ENCODE data around the gene LRRC4C. TPM values are rescaled to one million over a fixed set of nuclear protein-coding genes. Genes with fewer than 3 reads are reported as not detected.

The LRRC4C gene
- total RNA-seq, 1 experiment from 2014 or later: not detected

DNA sequence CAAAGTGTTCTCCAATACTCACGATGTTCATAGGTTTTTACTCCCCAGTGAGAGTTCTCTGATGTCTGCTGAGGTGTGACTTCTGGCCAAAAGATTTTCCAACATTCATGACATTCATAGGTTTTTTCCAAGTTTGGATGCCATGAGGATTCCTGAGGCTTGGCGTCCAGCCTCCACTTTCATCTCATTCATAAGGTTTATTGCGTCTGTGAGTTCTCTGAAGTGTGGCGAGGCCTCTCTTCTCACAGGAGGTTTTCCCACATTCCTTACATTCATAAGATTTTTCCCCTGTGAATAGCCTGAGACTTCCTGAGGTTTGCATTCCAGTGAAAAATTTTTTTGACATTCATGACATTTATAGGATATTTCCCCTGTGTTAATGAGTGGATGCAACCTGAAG lies 1014.1 kb downstream of the LRRC4C start:
- CTCF ChIA-PET: no interaction called here
- Mint-ChIP-seq H3K4me1 (ENCODE audit: low read depth, unreplicated experiment) (no peaks in the 10 kb centered on the region), H3K4me3 (ENCODE audit: low read depth, unreplicated experiment) (no peak overlapping the region), H3K9me3 (ENCODE audit: low read depth, unreplicated experiment) (peaks cover 6% of the 10 kb centered on the region), H3K27ac (ENCODE audit: unreplicated experiment) (no peak overlapping the region), H3K27me3 (ENCODE audit: unreplicated experiment) (no peaks in the 10 kb centered on the region), H3K36me3 (ENCODE audit: insufficient read depth, unreplicated experiment) (no peaks in the 10 kb centered on the region)
- DNase-seq: no peak
- intact Hi-C loops (cut with micrococcal nuclease; ENCODE audit: unreplicated experiment): no loop called here
- TF ChIP-seq, protein P1, sequence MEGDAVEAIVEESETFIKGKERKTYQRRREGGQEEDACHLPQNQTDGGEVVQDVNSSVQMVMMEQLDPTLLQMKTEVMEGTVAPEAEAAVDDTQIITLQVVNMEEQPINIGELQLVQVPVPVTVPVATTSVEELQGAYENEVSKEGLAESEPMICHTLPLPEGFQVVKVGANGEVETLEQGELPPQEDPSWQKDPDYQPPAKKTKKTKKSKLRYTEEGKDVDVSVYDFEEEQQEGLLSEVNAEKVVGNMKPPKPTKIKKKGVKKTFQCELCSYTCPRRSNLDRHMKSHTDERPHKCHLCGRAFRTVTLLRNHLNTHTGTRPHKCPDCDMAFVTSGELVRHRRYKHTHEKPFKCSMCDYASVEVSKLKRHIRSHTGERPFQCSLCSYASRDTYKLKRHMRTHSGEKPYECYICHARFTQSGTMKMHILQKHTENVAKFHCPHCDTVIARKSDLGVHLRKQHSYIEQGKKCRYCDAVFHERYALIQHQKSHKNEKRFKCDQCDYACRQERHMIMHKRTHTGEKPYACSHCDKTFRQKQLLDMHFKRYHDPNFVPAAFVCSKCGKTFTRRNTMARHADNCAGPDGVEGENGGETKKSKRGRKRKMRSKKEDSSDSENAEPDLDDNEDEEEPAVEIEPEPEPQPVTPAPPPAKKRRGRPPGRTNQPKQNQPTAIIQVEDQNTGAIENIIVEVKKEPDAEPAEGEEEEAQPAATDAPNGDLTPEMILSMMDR (IDR thresholded peaks at IDR 0.05; ENCODE audit: unreplicated experiment): no peak
- BruUV-seq (replicated peaks): no TSS peak

DNA sequence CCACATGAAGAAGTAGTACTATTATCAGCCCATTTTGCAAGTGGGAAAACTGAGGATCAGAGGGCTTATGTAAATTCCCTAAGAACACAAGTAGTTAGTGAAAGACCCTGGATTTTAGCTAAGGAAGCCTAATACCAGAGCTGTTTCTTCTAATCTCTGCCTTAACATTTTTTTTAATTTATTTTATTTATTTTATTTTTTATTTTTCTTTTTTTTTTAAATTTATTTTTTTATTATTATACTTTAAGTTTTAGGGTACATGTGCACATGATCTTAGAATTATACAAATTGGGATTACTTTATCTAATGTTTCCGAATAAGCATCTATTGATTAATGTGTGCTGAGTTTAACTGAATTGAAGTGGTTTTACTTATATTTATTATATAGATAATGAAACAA lies 1015.3 kb downstream of the LRRC4C start:
- H3K4me3 Mint-ChIP-seq (ENCODE audit: low read depth, unreplicated experiment): no peak overlapping the region
- H3K9me3 Mint-ChIP-seq (ENCODE audit: low read depth, unreplicated experiment): peaks cover 6% of the 10 kb centered on the region
- DNase-seq: no peak
- no peak overlapping the region for H3K27ac Mint-ChIP-seq (ENCODE audit: unreplicated experiment)
- H3K27me3 Mint-ChIP-seq (ENCODE audit: unreplicated experiment): no peaks in the 10 kb centered on the region
- no peaks in the 10 kb centered on the region for H3K4me1 Mint-ChIP-seq (ENCODE audit: low read depth, unreplicated experiment)
- H3K36me3 Mint-ChIP-seq (ENCODE audit: insufficient read depth, unreplicated experiment): no peaks in the 10 kb centered on the region
- intact Hi-C loops (cut with micrococcal nuclease; ENCODE audit: unreplicated experiment): no loop called here
- CTCF ChIA-PET: no interaction called here
- TF ChIP-seq, protein P1 (IDR thresholded peaks at IDR 0.05; ENCODE audit: unreplicated experiment): no peak
- BruUV-seq (replicated peaks): no TSS peak

DNA sequence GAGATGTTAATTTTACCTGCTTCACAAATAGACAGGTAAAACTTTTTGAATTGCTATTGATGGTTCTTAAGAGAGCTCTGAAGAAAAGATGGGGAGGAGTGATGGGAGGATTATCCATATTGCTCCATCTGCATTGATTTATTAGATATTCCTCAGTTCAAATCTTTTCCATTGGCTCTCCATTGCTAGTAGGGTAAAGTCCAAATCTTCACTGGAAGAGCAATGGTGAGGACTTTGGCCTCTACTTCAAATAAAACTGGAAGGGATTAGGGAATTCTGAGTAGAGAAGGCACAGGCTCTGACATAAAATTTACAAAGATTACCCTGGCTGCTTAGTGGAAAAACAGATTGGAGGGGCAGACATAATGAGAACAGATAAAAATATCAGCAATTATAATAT lies 1024.1 kb downstream of the LRRC4C start:
- peaks cover 16% of the 10 kb centered on the region for H3K9me3 Mint-ChIP-seq (ENCODE audit: low read depth, unreplicated experiment)
- no TSS peak for BruUV-seq (replicated peaks)
- CTCF ChIA-PET: no interaction called here
- H3K4me3 Mint-ChIP-seq (ENCODE audit: low read depth, unreplicated experiment): no peak overlapping the region
- TF ChIP-seq, protein P1 (IDR thresholded peaks at IDR 0.05; ENCODE audit: unreplicated experiment): no peak
- H3K4me1 Mint-ChIP-seq (ENCODE audit: low read depth, unreplicated experiment): no peaks in the 10 kb centered on the region
- DNase-seq: no peak
- no peak overlapping the region for H3K27ac Mint-ChIP-seq (ENCODE audit: unreplicated experiment)
- intact Hi-C loops (cut with micrococcal nuclease; ENCODE audit: unreplicated experiment): no loop called here
- no peaks in the 10 kb centered on the region for H3K36me3 Mint-ChIP-seq (ENCODE audit: insufficient read depth, unreplicated experiment)
- no peaks in the 10 kb centered on the region for H3K27me3 Mint-ChIP-seq (ENCODE audit: unreplicated experiment)

DNA sequence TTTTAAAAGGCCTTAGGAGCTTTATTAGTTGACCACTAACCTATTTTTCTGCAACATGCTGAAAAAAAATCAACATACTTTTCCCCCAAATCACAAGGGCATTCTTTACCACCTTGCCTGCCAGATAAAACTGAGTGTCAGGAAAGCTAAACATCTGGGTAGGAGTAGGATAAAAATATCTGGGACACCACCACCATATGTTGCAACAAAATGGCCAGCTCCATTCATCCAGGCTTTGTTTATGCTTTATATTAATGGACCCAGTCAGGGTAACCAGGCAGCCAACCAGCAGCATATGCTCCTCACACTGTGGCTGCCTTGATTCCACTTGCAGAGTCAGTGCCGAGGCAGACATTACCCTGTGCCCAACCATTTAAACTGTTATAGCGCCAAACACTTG lies 1024.5 kb downstream of the LRRC4C start:
- TF ChIP-seq, protein P1 (IDR thresholded peaks at IDR 0.05; ENCODE audit: unreplicated experiment): no peak
- no peaks in the 10 kb centered on the region for H3K36me3 Mint-ChIP-seq (ENCODE audit: insufficient read depth, unreplicated experiment)
- no peak for DNase-seq
- peaks cover 18% of the 10 kb centered on the region for H3K9me3 Mint-ChIP-seq (ENCODE audit: low read depth, unreplicated experiment)
- H3K27ac Mint-ChIP-seq (ENCODE audit: unreplicated experiment): no peak overlapping the region
- no peaks in the 10 kb centered on the region for H3K4me1 Mint-ChIP-seq (ENCODE audit: low read depth, unreplicated experiment)
- CTCF ChIA-PET: no interaction called here
- H3K27me3 Mint-ChIP-seq (ENCODE audit: unreplicated experiment): no peaks in the 10 kb centered on the region
- intact Hi-C loops (cut with micrococcal nuclease; ENCODE audit: unreplicated experiment): no loop called here
- no TSS peak for BruUV-seq (replicated peaks)
- no peak overlapping the region for H3K4me3 Mint-ChIP-seq (ENCODE audit: low read depth, unreplicated experiment)

DNA sequence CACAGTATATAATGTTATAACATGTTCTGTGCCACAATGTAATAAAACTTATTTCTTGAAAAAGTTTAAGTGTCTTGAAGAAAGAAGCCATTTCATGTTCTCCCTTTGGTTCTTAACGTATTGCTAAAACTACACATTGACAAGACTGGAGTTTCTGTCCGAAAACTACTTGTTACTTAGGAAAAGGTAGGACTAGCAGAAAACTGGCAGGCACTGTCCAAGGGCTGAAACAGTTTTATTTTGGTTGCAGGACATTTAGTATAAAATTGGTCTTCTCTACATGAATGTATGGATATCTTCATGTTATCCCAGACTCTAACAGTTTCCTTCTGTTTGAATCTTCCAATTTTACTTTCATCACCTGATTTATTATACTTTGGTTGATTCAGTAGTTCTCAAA lies 1027.1 kb downstream of the LRRC4C start:
- no peaks in the 10 kb centered on the region for H3K27me3 Mint-ChIP-seq (ENCODE audit: unreplicated experiment)
- CTCF ChIA-PET: no interaction called here
- BruUV-seq (replicated peaks): no TSS peak

More for the DNA sequence above, 1027.1 kb downstream of the LRRC4C start:
- H3K36me3 Mint-ChIP-seq (ENCODE audit: insufficient read depth, unreplicated experiment): no peaks in the 10 kb centered on the region
- TF ChIP-seq, protein P1 (IDR thresholded peaks at IDR 0.05; ENCODE audit: unreplicated experiment): no peak
- peaks cover 15% of the 10 kb centered on the region for H3K9me3 Mint-ChIP-seq (ENCODE audit: low read depth, unreplicated experiment)
- intact Hi-C loops (cut with micrococcal nuclease; ENCODE audit: unreplicated experiment): no loop called here
- no peak overlapping the region for H3K4me3 Mint-ChIP-seq (ENCODE audit: low read depth, unreplicated experiment)
- no peak for DNase-seq
- H3K4me1 Mint-ChIP-seq (ENCODE audit: low read depth, unreplicated experiment): no peaks in the 10 kb centered on the region
- H3K27ac Mint-ChIP-seq (ENCODE audit: unreplicated experiment): no peak overlapping the region
